Calu3 (cell line): ENCODE measurements around the gene BTG4. TPM values are rescaled to one million over a fixed set of nuclear protein-coding genes. Genes with fewer than 3 reads are reported as not detected.

Experiments used
- BruUV-seq: library from RNA; stranded (reverse); fragments of 400-500 nt; replicated peaks from 2 replicates; lab custom pipeline; 2021; lab: Mats Ljungman, UMichigan
- CTCF ChIA-PET: fragments of 300-600 bp; sonication (Branson Sonifier 250); formaldehyde crosslinking; loops from one replicate; lab custom pipeline; 2022; ENCODE audit warnings: antibody characterized with exemption; lab: Charles Lee
- DNase-seq: peaks from one replicate; pipeline ENCODE4 v3.0.0; 2022
- H3K27ac Mint-ChIP-seq: one replicate; pipeline ENCODE4 v1.8.0; 2022; ENCODE audit warnings: mixed read lengths; ENCODE audit not compliant: unreplicated experiment
- H3K27me3 Mint-ChIP-seq: one replicate; pipeline ENCODE4 v1.8.0; 2022; ENCODE audit warnings: mixed read lengths; ENCODE audit not compliant: unreplicated experiment
- H3K36me3 Mint-ChIP-seq: one replicate; pipeline ENCODE4 v1.8.0; 2022; ENCODE audit warnings: mild to moderate bottlenecking, moderate library complexity, mixed read lengths; ENCODE audit not compliant: insufficient read depth, unreplicated experiment
- H3K4me1 Mint-ChIP-seq: one replicate; pipeline ENCODE4 v1.8.0; 2022; ENCODE audit warnings: mild to moderate bottlenecking, low read depth, mixed read lengths; ENCODE audit not compliant: unreplicated experiment
- H3K4me3 Mint-ChIP-seq: one replicate; pipeline ENCODE4 v1.8.0; 2022; ENCODE audit warnings: mild to moderate bottlenecking, low read depth, moderate library complexity, mixed read lengths; ENCODE audit not compliant: unreplicated experiment
- H3K9me3 Mint-ChIP-seq: one replicate; pipeline ENCODE4 v1.8.0; 2022; ENCODE audit warnings: low read depth, mixed read lengths; ENCODE audit not compliant: unreplicated experiment
- intact Hi-C: fragments of 100-400 bp; cut with micrococcal nuclease; formaldehyde crosslinking; loops from one replicate; pipeline ENCODE4 v1.10.0; 2022; ENCODE audit not compliant: unreplicated experiment
- total RNA-seq: library from RNA; stranded (reverse); gene quantifications from 2 replicates; pipeline ENCODE4 v1.2.3, GENCODE V29; 2022
- TF ChIP-seq, protein P1 (sequence below): fragments of 200-600 bp; IDR thresholded peaks from one replicate; pipeline ENCODE4 v1.8.0; 2022; ENCODE audit warnings: antibody characterized with exemption; ENCODE audit not compliant: unreplicated experiment

The BTG4 gene
- total RNA-seq, 1 experiment from 2014 or later = not detected

DNA sequence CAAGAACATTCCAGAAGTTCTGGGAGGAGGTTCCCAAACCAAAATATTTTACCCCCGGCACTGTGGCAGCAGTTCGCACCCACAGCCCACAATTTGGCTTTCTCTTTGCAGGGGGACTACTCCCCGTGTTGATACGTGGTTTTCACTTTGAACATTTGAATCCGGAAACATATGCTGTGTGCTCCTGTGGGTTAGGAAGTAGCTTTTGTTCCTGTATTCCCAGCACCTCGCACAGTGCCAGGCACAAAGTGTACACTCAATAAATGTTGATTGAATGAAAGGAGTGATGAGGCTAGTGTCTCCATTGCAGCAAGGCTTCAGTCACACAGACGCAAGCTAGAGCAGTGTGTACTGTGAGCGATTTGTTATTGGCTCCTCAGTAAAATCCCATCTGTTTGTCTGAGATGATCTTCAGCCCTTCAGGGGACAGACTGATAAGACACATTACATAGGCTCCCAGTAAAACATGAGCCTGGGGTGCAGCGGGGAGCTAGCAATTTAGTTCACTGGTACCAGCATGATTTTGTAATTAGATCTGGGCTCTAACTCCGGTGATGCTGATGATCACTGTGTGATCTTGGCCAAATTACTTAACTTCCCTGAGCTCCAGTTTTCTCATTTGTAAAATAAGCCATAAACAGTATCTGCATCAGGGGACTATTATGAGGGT, 30.6 kb upstream of the BTG4 start:
- intact Hi-C loops = no loop called here
- no TSS peak for BruUV-seq
- Mint-ChIP-seq H3K9me3 (no peaks in the 10 kb centered on the region), H3K4me1 (peaks cover 7% of the 10 kb centered on the region), H3K4me3 (no peak overlapping the region), H3K36me3 (peaks cover 6% of the 10 kb centered on the region), H3K27ac (no peak overlapping the region), H3K27me3 (no peaks in the 10 kb centered on the region)
- CTCF ChIA-PET = no interaction called here
- no peak for DNase-seq
- TF ChIP-seq, protein P1, sequence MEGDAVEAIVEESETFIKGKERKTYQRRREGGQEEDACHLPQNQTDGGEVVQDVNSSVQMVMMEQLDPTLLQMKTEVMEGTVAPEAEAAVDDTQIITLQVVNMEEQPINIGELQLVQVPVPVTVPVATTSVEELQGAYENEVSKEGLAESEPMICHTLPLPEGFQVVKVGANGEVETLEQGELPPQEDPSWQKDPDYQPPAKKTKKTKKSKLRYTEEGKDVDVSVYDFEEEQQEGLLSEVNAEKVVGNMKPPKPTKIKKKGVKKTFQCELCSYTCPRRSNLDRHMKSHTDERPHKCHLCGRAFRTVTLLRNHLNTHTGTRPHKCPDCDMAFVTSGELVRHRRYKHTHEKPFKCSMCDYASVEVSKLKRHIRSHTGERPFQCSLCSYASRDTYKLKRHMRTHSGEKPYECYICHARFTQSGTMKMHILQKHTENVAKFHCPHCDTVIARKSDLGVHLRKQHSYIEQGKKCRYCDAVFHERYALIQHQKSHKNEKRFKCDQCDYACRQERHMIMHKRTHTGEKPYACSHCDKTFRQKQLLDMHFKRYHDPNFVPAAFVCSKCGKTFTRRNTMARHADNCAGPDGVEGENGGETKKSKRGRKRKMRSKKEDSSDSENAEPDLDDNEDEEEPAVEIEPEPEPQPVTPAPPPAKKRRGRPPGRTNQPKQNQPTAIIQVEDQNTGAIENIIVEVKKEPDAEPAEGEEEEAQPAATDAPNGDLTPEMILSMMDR = no peak

DNA sequence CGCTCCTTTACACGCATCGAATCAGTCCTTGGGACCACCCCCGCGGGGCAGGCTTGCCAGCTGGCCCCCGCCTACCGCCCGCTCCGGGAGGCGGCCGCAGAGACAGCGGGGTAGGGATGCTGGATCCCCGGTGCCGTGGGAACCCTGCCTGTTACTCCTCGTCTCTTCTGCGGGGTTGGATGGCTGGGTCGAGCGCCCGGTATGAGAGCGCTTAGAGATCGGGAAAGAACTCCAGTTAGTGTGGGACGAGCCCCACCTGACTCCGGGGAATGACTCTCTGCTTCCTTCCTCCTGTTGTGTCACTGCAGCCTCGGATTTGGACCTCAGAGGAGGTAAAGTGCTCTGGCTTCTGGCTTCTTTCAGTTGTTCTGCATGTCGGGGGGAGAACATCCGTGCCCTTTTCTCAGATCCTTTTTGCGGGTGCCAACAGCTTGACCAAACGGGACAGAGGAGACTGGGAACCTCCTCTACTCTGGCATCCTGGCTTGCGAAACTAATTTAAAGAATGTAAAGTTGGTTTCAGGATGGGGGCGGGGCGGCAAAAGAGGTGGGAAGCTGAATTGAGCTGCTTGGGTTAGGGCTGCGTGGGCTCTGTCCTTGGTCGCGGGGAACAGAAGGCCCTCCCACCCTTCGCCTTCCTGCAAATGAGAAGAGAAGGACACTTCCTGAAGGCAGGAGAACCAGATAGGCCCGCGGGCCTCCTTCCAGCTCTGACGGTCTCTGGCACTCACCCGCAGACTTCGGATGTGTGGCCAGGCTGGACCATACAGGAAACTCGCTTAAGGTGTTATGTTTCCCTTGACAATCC, 29.3 kb upstream of the BTG4 start:
- Mint-ChIP-seq H3K36me3 (peaks cover 6% of the 10 kb centered on the region), H3K9me3 (no peaks in the 10 kb centered on the region), H3K27me3 (no peaks in the 10 kb centered on the region), H3K4me3 (peak overlapping the region; percentile 75), H3K4me1 (peaks cover 7% of the 10 kb centered on the region), H3K27ac (peak overlapping the region; percentile 66)
- TF ChIP-seq, protein P1 = no peak
- DNase-seq = peak; percentile 17
- intact Hi-C loops = no loop called here
- CTCF ChIA-PET = interaction anchor here (0.5 to 0.6 kb wide), 2 partner anchors 65 to 66 kb away, joined by 3 read pairs; no protein-coding TSS in a partner anchor
- no TSS peak for BruUV-seq

DNA sequence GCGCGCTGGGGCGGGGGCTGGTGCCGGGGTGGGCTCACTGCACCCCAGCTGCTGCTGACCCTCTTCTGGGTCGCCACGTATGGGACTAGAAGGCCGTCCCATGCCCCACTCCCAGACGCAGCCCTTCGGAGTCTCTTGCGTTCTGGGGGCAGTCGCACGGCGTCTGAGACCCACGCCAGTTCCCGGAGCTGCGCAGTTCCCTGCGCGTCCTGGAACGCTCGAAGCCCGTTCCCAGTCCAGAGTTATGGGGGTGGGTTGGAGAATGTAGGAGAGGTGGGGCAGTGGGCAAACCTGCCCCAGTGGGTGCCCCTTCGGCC, 28.7 kb upstream of the BTG4 start:
- no TSS peak for BruUV-seq
- Mint-ChIP-seq H3K27ac (no peak overlapping the region), H3K9me3 (no peaks in the 10 kb centered on the region), H3K4me1 (peaks cover 7% of the 10 kb centered on the region), H3K4me3 (peak overlapping the region; percentile 75), H3K27me3 (no peaks in the 10 kb centered on the region), H3K36me3 (peaks cover 6% of the 10 kb centered on the region)
- TF ChIP-seq, protein P1 = no peak
- CTCF ChIA-PET = interaction anchor here (0.5 kb wide), 1 partner anchor 65 kb away, joined by 3 read pairs; no protein-coding TSS in a partner anchor
- intact Hi-C loops = no loop called here
- DNase-seq = no peak

- CTCF ChIA-PET = no interaction called here
- no peaks in the 10 kb centered on the region for H3K9me3 Mint-ChIP-seq
- H3K27ac Mint-ChIP-seq = peak within 1 kb of the TSS; percentile 66
- TF ChIP-seq, protein P1 = no peak
- H3K4me1 Mint-ChIP-seq = peaks cover 7% of the 10 kb centered on the region
- intact Hi-C loops = no loop called here
- no peaks in the 10 kb centered on the region for H3K27me3 Mint-ChIP-seq
- DNase-seq = no peak
- no TSS peak for BruUV-seq
- H3K36me3 Mint-ChIP-seq = peaks cover 6% of the 10 kb centered on the region
- peak within 1 kb of the TSS; percentile 75 for H3K4me3 Mint-ChIP-seq
These were observed 28.1 kb upstream of the BTG4 start, which contains the start of gene LAYN for GRCh38 chr11:111540114-111540936. LAYN (plus strand) TSS chr11:111540720; CDS start chr11:111540844, 124 bp downstream.
